GM12878 (cell line): ENCODE measurements around the gene NFE2L2. TPM values are rescaled to one million over a fixed set of nuclear protein-coding genes. Genes with fewer than 3 reads are reported as not detected.

Experiments used
- ATAC-seq: fragments of 200-7000 bp; cut with Tn5 transposase; 3 replicates; pipeline ENCODE4 v1.9.1; 2020; ENCODE audit warnings: mild to moderate bottlenecking, moderate library complexity
- BruUV-seq: library from RNA; stranded (reverse); fragments of 400-500 nt; replicated peaks from 2 replicates; lab custom pipeline; 2021; lab: Mats Ljungman, UMichigan
- CTCF ChIA-PET: fragments of 300-600 bp; sonication (Branson Sonifier 250); formaldehyde crosslinking; extraction: SDS; loops from one replicate; lab custom pipeline; 2021; ENCODE audit warnings: inconsistent platforms; lab: Yijun Ruan, JAX
- POLR2A ChIA-PET: fragments of 350-600 bp; formaldehyde crosslinking; extraction: SDS; loops from one replicate; lab custom pipeline; 2021; ENCODE audit warnings: inconsistent platforms; lab: Charles Lee
- RAD21 ChIA-PET: fragments of 300-600 bp; sonication (Branson Sonifier 250); formaldehyde crosslinking; loops from one replicate; lab custom pipeline; 2023; ENCODE audit warnings: antibody characterized with exemption; ENCODE audit not compliant: unreplicated experiment; lab: Charles Lee
- SMC1A ChIA-PET: fragments of 300-600 bp; sonication (Branson Sonifier 250); formaldehyde crosslinking; loops from one replicate; lab custom pipeline; 2023; ENCODE audit not compliant: unreplicated experiment, uncharacterized antibody; lab: Charles Lee
- DNase-seq: peaks from one replicate; pipeline ENCODE4 v3.0.0-alpha.2; 2011; ENCODE audit warnings: low read depth, low spot score
- FAIRE-seq: peaks from 3 replicates; lab custom pipeline; 2011; peaks lifted over from hg19 to GRCh38; lab: Jason Lieb, UNC
- H2AFZ ChIP-seq: 2 replicates; pipeline ENCODE4 v1.6.0; 2011; ENCODE audit warnings: low read depth, low read length, control low read depth; ENCODE audit not compliant: control insufficient read depth
- H3K27ac ChIP-seq: 2 replicates; pipeline ENCODE4 v1.5.1; 2011; ENCODE audit warnings: control low read depth; ENCODE audit not compliant: control insufficient read depth, insufficient read depth
- H3K27me3 ChIP-seq, 2 experiments: replicated peaks in 1 of 2; 2 replicates each; pipeline versions ENCODE4 v1.6.0 to v1.6.1; 2011; ENCODE audit warnings: low read length in 1 of 2; ENCODE audit not compliant: control insufficient read depth in 2 of 2, insufficient read depth in 2 of 2
- H3K36me3 ChIP-seq, 2 experiments: 2 replicates each; pipeline ENCODE4 v1.5.1; 2011; ENCODE audit warnings: low read length in 1 of 2; ENCODE audit not compliant: control insufficient read depth in 2 of 2, insufficient read depth in 2 of 2
- H3K4me1 ChIP-seq: 2 replicates; pipeline ENCODE4 v1.6.1; 2011; ENCODE audit warnings: mild to moderate bottlenecking, low read length, moderate library complexity, mixed read lengths; ENCODE audit not compliant: control insufficient read depth, insufficient read depth
- H3K4me2 ChIP-seq: 2 replicates; pipeline ENCODE4 v1.6.0; 2011; ENCODE audit warnings: control low read depth; ENCODE audit not compliant: control insufficient read depth, insufficient read depth
- H3K4me3 ChIP-seq: fragments of 200-600 bp; sonication (generic); 2 replicates; pipeline ENCODE4 v1.5.1; 2016
- H3K79me2 ChIP-seq: 2 replicates; pipeline ENCODE4 v1.6.0; 2011; ENCODE audit warnings: low read length; ENCODE audit not compliant: control insufficient read depth, insufficient read depth
- H3K9ac ChIP-seq: 2 replicates; pipeline ENCODE4 v1.8.0; 2011; ENCODE audit warnings: low read length, control low read depth, mixed read lengths; ENCODE audit not compliant: control insufficient read depth, insufficient read depth
- H3K9me3 ChIP-seq: replicated peaks from 3 replicates; pipeline ENCODE4 v1.5.1; 2011; ENCODE audit warnings: mild to moderate bottlenecking, low read length; ENCODE audit not compliant: control insufficient read depth, insufficient read depth
- H4K20me1 ChIP-seq: 2 replicates; pipeline ENCODE4 v1.6.0; 2011; ENCODE audit not compliant: control insufficient read depth, insufficient read depth
- KDM1A ChIP-seq: fragments of 200-600 bp; sonication (generic); IDR thresholded peaks from 2 replicates; pipeline ENCODE4 v1.6.1; 2016; ENCODE audit warnings: borderline replicate concordance
- RELA ChIP-seq: fragments of 450-650 bp; IDR thresholded peaks from 2 replicates; pipeline ENCODE4 v1.8.0; 2014; ENCODE audit warnings: borderline replicate concordance; ENCODE audit not compliant: partially characterized antibody
- SREBF1 ChIP-seq: IDR thresholded peaks from 2 replicates; pipeline ENCODE4 v1.6.1; 2012; ENCODE audit warnings: mild to moderate bottlenecking, low read length
- SUPT20H ChIP-seq: IDR thresholded peaks from 2 replicates; pipeline ENCODE4 v1.6.1; 2011; ENCODE audit warnings: low read depth, mild to moderate bottlenecking, low read length, moderate library complexity, borderline replicate concordance; ENCODE audit not compliant: control insufficient read depth
- TCF3 ChIP-seq: IDR thresholded peaks from 2 replicates; pipeline ENCODE4 v1.6.1; 2012; ENCODE audit warnings: low read depth, mild to moderate bottlenecking, low read length, borderline replicate concordance; ENCODE audit not compliant: insufficient read depth
- ZNF622 ChIP-seq: fragments of 450-650 bp; IDR thresholded peaks from 2 replicates; pipeline ENCODE4 v1.6.1; 2017; ENCODE audit warnings: mild to moderate bottlenecking, inconsistent platforms
- WGBS: methylation state at CpG from one replicate; pipeline ENCODE4 v1.1.6; 2016; ENCODE audit warnings: low lambda C conversion rate; ENCODE audit not compliant: insufficient replicate concordance, insufficient coverage; ENCODE audit errors: missing lambda C conversion rate; 5-methylcytosine and 5-hydroxymethylcytosine counted together
- in situ Hi-C: fragments of 300-500 bp; cut with MboI; formaldehyde crosslinking; loops from 9 replicates; pipeline ENCODE4 v1.14.3; 2018; ENCODE audit warnings: mixed read lengths
- intact Hi-C: fragments of 100-400 bp; cut with micrococcal nuclease; formaldehyde crosslinking; loops from one replicate; pipeline ENCODE4 v1.14.2; 2022; ENCODE audit not compliant: unreplicated experiment
- polyA plus RNA-seq, 11 experiments: library from polyadenylated mRNA; depleted of rRNA in 4 of 11; unstranded in 6 of 11; stranded (reverse) in 5 of 11; fragments of >200 nt; fragmentation: Nextera tagmentation in 4 of 11; fragmentation: Illumina TruSeq in 1 of 11; extraction: Ambion mirVana in 4 of 11; extraction: Trizol in 1 of 11; gene quantifications; 1 replicate in 1 of 11; 2 replicates in 10 of 11; pipeline versions ENCODE4 v1.2.1 to v1.2.3, GENCODE V29; 2011 to 2016; ENCODE audit warnings: inconsistent platforms in 2 of 11, missing spikeins in 2 of 11, low read depth in 1 of 11
- total RNA-seq, 4 experiments: library from RNA; depleted of rRNA in 3 of 4; stranded (reverse); fragments of >200 nt in 3 of 4; fragmentation: Illumina TruSeq in 1 of 4; extraction: Trizol in 1 of 4; gene quantifications; 2 replicates each; pipeline versions ENCODE4 v1.2.1 to v1.2.3, GENCODE V29; 2013 to 2021
- TF ChIP-seq, protein P1 (sequence below): IDR thresholded peaks from 2 replicates; pipeline ENCODE4 v1.6.1; 2012; ENCODE audit warnings: low read depth, low read length, improper control_type of control experiment

Gene NFE2L2
- total and polyA plus RNA-seq, 10 of the 15 experiments (the other 5 are each of a cell fraction or from before 2014, with no cell fraction given): 18.4 to 69.8 (median 37.1) TPM

DNA sequence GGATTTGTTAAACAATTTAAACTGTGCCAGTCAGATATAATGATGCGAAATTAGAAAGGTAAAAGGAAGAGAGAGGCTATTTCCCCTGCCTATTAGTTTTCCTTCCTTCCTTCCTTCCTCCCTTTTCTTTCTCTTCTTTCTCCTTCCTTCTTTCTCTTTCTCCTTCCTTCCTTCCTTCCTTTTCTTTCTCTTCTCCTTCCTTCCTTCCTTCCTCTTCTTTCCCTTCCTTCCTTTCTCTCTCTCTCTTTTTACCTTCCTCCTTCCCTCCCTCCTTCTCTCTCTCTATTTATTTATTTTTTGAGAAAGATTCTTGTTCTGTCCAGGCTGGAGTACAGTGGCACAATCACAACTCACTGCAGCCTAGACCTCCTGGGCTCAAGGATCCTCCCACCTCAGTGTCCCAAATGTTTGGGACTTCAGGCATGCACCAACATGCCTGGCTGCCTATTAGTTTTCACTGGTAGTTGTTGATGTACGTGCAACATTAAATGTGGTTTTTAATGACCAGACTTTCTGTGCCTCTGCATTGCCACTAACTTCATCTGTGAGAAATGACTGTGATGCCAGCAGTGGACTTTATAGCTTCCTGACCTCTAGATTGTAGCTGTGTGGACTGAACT is 48.7 kb upstream of the NFE2L2 start:
- CTCF ChIA-PET: interaction anchor here (0.8 to 2.7 kb wide), 4 partner anchors 17 to 148 kb away, joined by 3 to 9 read pairs (median 6); no protein-coding TSS in a partner anchor
- Histone ChIP-seq H3K9me3 (no peaks in the 10 kb centered on the region), H3K27me3 (no peaks in the 10 kb centered on the region), H3K36me3 (no peaks in the 10 kb centered on the region), H4K20me1 (no peaks in the 10 kb centered on the region), H2AFZ (no peak overlapping the region), H3K4me3 (no peak overlapping the region), H3K4me1 (no peaks in the 10 kb centered on the region), H3K4me2 (no peak overlapping the region), H3K79me2 (no peaks in the 10 kb centered on the region), H3K9ac (no peak overlapping the region), H3K27ac (no peak overlapping the region)
- intact Hi-C loops: no loop called here
- SMC1A ChIA-PET: interaction anchor here (0.8 to 2.1 kb wide), 4 partner anchors 20 to 272 kb away, joined by 3 to 6 read pairs (median 4); no protein-coding TSS in a partner anchor
- POLR2A ChIA-PET: no interaction called here
- DNase-seq (no peak), ATAC-seq (no peak), FAIRE-seq (no peak)
- TF ChIP-seq, protein P1, sequence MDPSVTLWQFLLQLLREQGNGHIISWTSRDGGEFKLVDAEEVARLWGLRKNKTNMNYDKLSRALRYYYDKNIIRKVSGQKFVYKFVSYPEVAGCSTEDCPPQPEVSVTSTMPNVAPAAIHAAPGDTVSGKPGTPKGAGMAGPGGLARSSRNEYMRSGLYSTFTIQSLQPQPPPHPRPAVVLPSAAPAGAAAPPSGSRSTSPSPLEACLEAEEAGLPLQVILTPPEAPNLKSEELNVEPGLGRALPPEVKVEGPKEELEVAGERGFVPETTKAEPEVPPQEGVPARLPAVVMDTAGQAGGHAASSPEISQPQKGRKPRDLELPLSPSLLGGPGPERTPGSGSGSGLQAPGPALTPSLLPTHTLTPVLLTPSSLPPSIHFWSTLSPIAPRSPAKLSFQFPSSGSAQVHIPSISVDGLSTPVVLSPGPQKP: no peak
- TF ChIP-seq SREBF1 (no peak), TCF3 (no peak), RELA (no peak), SUPT20H (no peak), KDM1A (no peak), ZNF622 (no peak)
- RAD21 ChIA-PET: no interaction called here
- WGBS: 46% methylated on average over 2 of the region's 2 CpGs
- in situ Hi-C loops: no loop called here
- no TSS peak for BruUV-seq
